K562 (cell line): ENCODE data around the gene C15orf61. TPM values are rescaled to one million over a fixed set of nuclear protein-coding genes. Genes with fewer than 3 reads are reported as not detected.

Source experiments
- BACH1 ChIP-seq: fragments of 200-800 bp; sonication (Bioruptor generic); IDR thresholded peaks from 2 replicates; pipeline ENCODE4 v1.6.1; 2016; ENCODE audit warnings: missing genetic modification characterization, missing compliant biosample characterization
- CBX2 ChIP-seq: fragments of 200-600 bp; sonication (generic); IDR thresholded peaks from one replicate; pipeline ENCODE4 v1.6.1; 2012; ENCODE audit warnings: mild to moderate bottlenecking, low read length, inconsistent platforms; ENCODE audit not compliant: insufficient read depth, poor library complexity, severe bottlenecking
- CBX8 ChIP-seq: fragments of 200-600 bp; sonication (generic); IDR thresholded peaks from 2 replicates; pipeline ENCODE4 v1.6.1; 2012; ENCODE audit warnings: borderline replicate concordance, mixed run types, low read depth, mild to moderate bottlenecking, moderate library complexity, mixed read lengths, low read length, control low read depth, inconsistent platforms; ENCODE audit not compliant: poor library complexity, severe bottlenecking; ENCODE audit errors: extremely low read depth
- DPF2 ChIP-seq: fragments of 450-650 bp; IDR thresholded peaks from 2 replicates; pipeline ENCODE4 v1.6.1; 2016
- HLTF ChIP-seq: fragments of 450-650 bp; IDR thresholded peaks from 2 replicates; pipeline ENCODE4 v1.6.1; 2016
- PCBP1 ChIP-seq: fragments of 200-400 bp; formaldehyde crosslinking; IDR thresholded peaks from 2 replicates; pipeline ENCODE4 v1.6.1; 2018; ENCODE audit warnings: mild to moderate bottlenecking, low read depth, low read length; ENCODE audit not compliant: poor library complexity, severe bottlenecking
- PRPF4 ChIP-seq: fragments of 200-400 bp; formaldehyde crosslinking; IDR thresholded peaks from one replicate; pipeline ENCODE4 v1.6.1; 2017; ENCODE audit warnings: low read length, low read depth, mild to moderate bottlenecking; ENCODE audit not compliant: insufficient read depth, poor library complexity, severe bottlenecking
- PTRF ChIP-seq: fragments of 450-650 bp; IDR thresholded peaks from 2 replicates; pipeline ENCODE4 v1.6.1; 2016; ENCODE audit warnings: mild to moderate bottlenecking, missing genetic modification characterization, missing compliant biosample characterization
- SMARCA4 ChIP-seq: fragments of 450-650 bp; IDR thresholded peaks from 2 replicates; pipeline ENCODE4 v1.6.1; 2016
- SMARCA5 ChIP-seq: fragments of 450-650 bp; IDR thresholded peaks from 2 replicates; pipeline ENCODE4 v1.6.1; 2016
- ZNF197 ChIP-seq: fragments of 200-800 bp; sonication (Bioruptor generic); IDR thresholded peaks from 2 replicates; pipeline ENCODE4 v1.6.1; 2016; ENCODE audit warnings: low read depth, missing genetic modification characterization, missing compliant biosample characterization
- polyA plus RNA-seq, 8 experiments: library from polyadenylated mRNA; depleted of rRNA in 4 of 8; stranded (reverse) in 5 of 8; unstranded in 3 of 8; fragments of >200 nt; fragmentation: Nextera tagmentation in 2 of 8; fragmentation: Illumina TruSeq in 1 of 8; extraction: Ambion mirVana in 2 of 8; extraction: Trizol in 1 of 8; gene quantifications; 2 replicates each; pipeline versions ENCODE4 v1.2.1 to v1.2.3, GENCODE V29; 2011 to 2014; ENCODE audit warnings: inconsistent platforms in 1 of 8, missing spikeins in 1 of 8
- total RNA-seq, 7 experiments: library from RNA; depleted of rRNA in 6 of 7; stranded (reverse); fragments of >200 nt in 6 of 7; fragmentation: Illumina TruSeq in 2 of 7; extraction: Trizol in 2 of 7; gene quantifications; 2 replicates each; pipeline versions ENCODE4 v1.2.1 to v1.2.3, GENCODE V29; 2011 to 2021; ENCODE audit warnings: low replicate concordance in 1 of 7
- TF ChIP-seq, protein P1 (sequence below): fragments of 450-650 bp; IDR thresholded peaks from 2 replicates; pipeline ENCODE4 v1.7.1; 2018; ENCODE audit warnings: mild to moderate bottlenecking, low read depth; ENCODE audit not compliant: partially characterized antibody
- TF ChIP-seq, protein P2 (sequence below): sonication (generic); formaldehyde crosslinking; IDR thresholded peaks from 2 replicates; pipeline ENCODE4 v1.8.1; 2023; ENCODE audit warnings: mild to moderate bottlenecking, missing genetic modification reagents
- TF ChIP-seq, protein P3 (sequence below): fragments of 200-800 bp; sonication (Bioruptor generic); IDR thresholded peaks from 2 replicates; pipeline ENCODE4 v1.6.1; 2017; ENCODE audit warnings: missing genetic modification characterization, missing compliant biosample characterization
- TF ChIP-seq, protein P4 (sequence below): sonication (generic); formaldehyde crosslinking; IDR thresholded peaks from 2 replicates; pipeline ENCODE4 v1.5.0; 2020; ENCODE audit warnings: missing genetic modification reagents
- TF ChIP-seq, protein P5 (sequence below), 3 experiments: fragments of 200-800 bp in 1 of 3; sonication (Bioruptor generic) in 1 of 3; sonication (generic) in 1 of 3; formaldehyde crosslinking in 1 of 3; IDR thresholded peaks; 2 replicates each; pipeline versions ENCODE4 v1.6.1 to v1.8.0; 2016 to 2022; ENCODE audit warnings: mild to moderate bottlenecking in 2 of 3, missing compliant biosample characterization in 2 of 3, missing genetic modification characterization in 2 of 3, missing genetic modification reagents in 1 of 3

The C15orf61 gene
- total and polyA plus RNA-seq, 9 of the 15 experiments (the other 6 are each of a cell fraction or from before 2014, with no cell fraction given) = 1.6 to 10.5 (median 4.3) TPM

DNA sequence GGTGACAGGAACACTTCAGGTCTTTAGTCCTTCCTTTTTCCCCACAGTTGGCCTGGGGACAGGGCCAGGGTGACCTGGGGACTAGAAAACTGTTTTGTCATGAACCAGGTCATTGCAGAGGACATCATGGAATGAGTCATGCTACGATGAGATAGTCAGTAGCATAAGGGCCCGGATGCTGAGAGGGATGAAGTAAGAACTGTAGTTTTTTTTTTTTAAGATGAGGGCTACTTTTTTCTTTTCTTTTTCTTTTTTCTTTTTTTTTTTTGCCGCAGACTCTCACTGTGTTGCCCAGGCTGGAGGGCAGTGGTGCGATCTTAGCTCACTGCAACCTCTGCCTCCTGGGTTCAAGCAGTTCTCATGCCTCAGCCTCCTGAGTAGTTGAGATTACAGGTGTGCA, 29.6 kb downstream of the C15orf61 start (continued):
- TF ChIP-seq, protein P1, sequence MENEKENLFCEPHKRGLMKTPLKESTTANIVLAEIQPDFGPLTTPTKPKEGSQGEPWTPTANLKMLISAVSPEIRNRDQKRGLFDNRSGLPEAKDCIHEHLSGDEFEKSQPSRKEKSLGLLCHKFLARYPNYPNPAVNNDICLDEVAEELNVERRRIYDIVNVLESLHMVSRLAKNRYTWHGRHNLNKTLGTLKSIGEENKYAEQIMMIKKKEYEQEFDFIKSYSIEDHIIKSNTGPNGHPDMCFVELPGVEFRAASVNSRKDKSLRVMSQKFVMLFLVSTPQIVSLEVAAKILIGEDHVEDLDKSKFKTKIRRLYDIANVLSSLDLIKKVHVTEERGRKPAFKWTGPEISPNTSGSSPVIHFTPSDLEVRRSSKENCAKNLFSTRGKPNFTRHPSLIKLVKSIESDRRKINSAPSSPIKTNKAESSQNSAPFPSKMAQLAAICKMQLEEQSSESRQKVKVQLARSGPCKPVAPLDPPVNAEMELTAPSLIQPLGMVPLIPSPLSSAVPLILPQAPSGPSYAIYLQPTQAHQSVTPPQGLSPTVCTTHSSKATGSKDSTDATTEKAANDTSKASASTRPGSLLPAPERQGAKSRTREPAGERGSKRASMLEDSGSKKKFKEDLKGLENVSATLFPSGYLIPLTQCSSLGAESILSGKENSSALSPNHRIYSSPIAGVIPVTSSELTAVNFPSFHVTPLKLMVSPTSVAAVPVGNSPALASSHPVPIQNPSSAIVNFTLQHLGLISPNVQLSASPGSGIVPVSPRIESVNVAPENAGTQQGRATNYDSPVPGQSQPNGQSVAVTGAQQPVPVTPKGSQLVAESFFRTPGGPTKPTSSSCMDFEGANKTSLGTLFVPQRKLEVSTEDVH = no peak
- TF ChIP-seq DPF2 = peak; percentile 89
- TF ChIP-seq, protein P2, sequence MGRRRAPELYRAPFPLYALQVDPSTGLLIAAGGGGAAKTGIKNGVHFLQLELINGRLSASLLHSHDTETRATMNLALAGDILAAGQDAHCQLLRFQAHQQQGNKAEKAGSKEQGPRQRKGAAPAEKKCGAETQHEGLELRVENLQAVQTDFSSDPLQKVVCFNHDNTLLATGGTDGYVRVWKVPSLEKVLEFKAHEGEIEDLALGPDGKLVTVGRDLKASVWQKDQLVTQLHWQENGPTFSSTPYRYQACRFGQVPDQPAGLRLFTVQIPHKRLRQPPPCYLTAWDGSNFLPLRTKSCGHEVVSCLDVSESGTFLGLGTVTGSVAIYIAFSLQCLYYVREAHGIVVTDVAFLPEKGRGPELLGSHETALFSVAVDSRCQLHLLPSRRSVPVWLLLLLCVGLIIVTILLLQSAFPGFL (CRISPR knock-in tag) = no peak
- no peak for TF ChIP-seq SMARCA5
- TF ChIP-seq, protein P3, sequence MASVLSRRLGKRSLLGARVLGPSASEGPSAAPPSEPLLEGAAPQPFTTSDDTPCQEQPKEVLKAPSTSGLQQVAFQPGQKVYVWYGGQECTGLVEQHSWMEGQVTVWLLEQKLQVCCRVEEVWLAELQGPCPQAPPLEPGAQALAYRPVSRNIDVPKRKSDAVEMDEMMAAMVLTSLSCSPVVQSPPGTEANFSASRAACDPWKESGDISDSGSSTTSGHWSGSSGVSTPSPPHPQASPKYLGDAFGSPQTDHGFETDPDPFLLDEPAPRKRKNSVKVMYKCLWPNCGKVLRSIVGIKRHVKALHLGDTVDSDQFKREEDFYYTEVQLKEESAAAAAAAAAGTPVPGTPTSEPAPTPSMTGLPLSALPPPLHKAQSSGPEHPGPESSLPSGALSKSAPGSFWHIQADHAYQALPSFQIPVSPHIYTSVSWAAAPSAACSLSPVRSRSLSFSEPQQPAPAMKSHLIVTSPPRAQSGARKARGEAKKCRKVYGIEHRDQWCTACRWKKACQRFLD (CRISPR knock-in tag) = peak; percentile 61; the same call in 1 of the 2 replicates
- no peak for TF ChIP-seq HLTF
- no peak for TF ChIP-seq CBX8
- no peak for TF ChIP-seq CBX2
- TF ChIP-seq, protein P4, sequence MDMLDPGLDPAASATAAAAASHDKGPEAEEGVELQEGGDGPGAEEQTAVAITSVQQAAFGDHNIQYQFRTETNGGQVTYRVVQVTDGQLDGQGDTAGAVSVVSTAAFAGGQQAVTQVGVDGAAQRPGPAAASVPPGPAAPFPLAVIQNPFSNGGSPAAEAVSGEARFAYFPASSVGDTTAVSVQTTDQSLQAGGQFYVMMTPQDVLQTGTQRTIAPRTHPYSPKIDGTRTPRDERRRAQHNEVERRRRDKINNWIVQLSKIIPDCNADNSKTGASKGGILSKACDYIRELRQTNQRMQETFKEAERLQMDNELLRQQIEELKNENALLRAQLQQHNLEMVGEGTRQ (CRISPR knock-in tag) = no peak
- TF ChIP-seq PTRF (tag) = peak; percentile 48; the same call in 1 of the 2 replicates
- TF ChIP-seq BACH1 (tag) = peak; percentile 80; the same call in 1 of the 2 replicates
- peak; percentile 83 for TF ChIP-seq SMARCA4
- no peak for TF ChIP-seq PRPF4
- peak; percentile 76; the same call in 1 of the 2 replicates for TF ChIP-seq ZNF197
- TF ChIP-seq, protein P5, sequence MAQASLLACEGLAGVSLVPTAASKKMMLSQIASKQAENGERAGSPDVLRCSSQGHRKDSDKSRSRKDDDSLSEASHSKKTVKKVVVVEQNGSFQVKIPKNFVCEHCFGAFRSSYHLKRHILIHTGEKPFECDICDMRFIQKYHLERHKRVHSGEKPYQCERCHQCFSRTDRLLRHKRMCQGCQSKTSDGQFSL (CRISPR knock-in tag; IDR thresholded peaks at IDR 0.05) = no peak
- TF ChIP-seq, protein P5 (tag; IDR thresholded peaks at IDR 0.05) = no peak
- no peak for TF ChIP-seq PCBP1
